GM21576 (cell line): ENCODE results near the gene PLPP4.

Experiments used
- ATAC-seq: cut with Tn5 transposase; IDR thresholded peaks from one replicate; pipeline ENCODE4 v1.9.1; 2021; ENCODE audit warnings: mild to moderate bottlenecking, moderate library complexity; ENCODE audit not compliant: unreplicated experiment

The PLPP4 gene

DNA sequence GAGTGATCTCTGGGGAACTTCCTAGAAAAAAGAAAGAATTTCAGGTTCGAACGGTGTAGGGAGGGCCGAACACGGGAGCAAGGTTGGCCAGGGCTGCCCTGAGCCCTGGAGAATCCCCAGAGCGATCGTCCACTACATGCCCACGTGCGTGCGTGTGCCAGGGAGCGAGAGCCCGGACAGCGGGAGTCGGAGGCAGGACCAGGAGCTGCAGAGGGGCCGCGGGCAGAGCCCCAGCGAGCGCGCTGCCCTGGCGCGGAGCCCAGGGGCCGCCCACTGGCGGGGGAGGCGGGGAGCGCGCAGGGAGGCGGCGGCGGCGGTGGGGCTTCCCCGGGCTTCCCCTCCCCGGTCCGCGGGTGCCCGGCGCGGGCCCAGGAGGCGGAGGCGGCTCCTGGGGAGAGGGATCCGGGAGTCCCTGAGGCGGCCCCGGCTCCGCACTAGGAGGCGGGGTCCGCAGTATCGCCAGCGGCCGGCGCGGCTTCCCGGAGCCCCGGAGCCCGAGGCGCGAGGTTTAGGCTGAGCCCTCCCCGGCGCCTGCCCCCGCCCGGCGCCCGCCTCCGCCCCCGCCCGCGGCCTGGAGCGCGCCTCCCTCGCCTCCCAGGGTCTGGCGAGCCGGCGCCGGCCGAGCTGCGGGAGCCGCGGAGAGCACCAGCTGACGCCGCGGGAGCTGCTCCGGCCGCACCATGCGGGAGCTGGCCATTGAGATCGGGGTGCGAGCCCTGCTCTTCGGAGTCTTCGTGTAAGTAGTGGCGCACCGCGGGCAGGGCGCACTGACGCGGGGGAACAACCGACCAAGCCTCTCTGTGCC is at the start of gene PLPP4:
TSS of gene PLPP4 (plus strand) at position 602 of the 805 bp plus-strand sequence. CDS start at position 681, 79 bp downstream.
- ATAC-seq, result no peak

DNA sequence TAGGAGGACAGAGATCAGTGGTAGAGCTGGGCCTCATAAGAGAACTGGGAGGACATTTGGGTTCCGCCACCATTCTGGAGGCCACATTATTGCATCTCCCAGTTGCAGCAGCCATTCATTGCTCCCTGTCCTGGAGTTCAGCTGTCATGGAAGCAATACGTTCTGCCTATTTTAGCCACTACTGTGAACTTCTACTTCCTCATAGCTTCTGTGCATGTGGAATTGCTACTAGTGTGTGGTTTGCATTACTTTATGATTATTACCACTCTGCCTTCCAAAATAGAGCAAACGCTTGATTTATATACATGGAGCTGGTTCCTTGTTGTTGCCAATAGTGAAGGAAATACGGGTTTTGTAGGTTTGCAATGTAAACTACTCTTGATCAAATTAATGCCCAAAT is 47.2 kb upstream of the PLPP4 start:
- ATAC-seq, result no peak

DNA sequence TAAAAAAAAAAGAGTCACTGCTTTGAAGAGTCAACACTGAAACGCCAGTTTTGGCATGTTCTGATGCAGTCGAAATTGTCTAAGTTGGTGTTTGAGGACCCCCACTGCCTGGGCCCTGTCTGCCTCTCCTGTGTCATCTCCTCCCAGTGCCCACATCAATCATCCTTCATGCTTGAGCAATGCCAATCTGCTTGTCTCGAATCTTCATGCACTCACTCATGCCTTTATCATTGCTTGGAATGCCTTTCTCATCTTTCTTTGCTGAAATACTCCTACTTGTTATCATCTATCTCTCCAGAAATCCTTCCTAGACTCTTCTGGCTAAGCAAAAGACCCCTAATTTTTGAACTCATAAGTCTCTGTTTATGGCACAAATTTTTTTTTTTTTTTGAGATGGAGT is 42.1 kb upstream of the PLPP4 start:
- ATAC-seq, result no peak

DNA sequence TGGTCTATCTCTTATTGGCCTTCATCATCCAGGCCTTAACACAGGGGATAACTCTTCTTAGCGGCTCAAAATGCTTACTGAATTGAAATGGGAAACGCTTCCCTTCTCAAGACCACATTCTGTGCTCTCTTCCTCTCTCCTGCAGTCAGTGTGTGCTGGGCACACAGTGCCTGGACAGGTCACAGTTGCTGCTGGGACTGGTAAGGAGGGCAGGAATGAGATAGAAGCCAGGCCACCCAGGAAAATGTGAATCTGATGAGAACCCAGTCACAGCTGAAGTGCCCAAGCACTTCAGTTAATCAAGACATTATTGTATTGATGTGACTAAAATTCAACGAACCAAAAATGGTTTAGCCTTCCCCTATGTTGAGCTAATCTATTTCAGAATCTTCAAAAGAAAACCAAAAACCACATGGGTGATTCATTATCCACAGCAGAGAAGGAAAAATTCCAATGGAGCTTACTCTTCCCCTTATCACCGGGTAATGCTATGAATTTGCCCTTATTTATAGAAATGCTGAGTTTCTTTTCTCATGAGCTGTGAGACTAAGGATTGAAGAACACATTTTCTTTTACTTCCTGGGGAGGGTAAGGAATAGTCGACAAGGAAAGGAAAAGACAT is 41.2 kb upstream of the PLPP4 start:
- ATAC-seq, result no peak

DNA sequence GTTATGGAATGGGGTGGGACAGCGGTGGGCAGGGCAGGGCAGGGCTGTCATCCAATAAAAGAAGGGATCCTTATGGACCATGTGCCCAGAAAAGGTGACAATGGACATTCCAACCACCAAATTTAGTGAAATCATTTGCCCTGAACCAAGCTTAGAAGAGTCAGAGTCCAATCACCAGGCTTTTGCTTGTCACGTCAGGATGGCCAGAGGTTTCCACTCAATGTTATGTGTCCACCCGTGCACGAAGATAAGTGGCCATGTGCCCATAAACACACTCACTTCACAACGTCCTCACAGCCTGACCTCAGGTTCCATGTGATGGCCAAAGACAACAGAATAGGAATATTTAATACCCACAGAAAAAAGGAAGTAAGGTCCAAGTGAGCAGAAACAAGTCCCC is 36.6 kb upstream of the PLPP4 start:
- ATAC-seq, result no peak

DNA sequence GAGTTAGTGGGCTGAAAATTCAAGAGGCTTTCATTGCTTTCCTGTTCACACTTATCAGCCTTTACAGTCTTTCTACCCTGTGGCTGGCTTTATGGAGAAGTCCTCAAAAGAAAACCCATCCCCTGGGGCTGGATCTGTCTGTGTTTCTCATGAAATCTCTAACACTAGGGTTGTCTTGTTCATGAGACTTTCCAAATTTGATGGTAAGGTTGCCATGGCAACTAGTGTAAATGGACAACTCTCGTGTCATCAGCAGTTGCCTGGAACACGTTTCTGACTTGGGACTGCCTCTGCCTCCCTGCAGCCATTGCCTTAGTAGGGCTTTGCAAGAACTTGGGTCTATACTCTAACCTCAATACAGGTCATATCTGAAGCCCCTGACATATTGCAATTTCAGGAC is 35.8 kb upstream of the PLPP4 start:
- ATAC-seq, result no peak

DNA sequence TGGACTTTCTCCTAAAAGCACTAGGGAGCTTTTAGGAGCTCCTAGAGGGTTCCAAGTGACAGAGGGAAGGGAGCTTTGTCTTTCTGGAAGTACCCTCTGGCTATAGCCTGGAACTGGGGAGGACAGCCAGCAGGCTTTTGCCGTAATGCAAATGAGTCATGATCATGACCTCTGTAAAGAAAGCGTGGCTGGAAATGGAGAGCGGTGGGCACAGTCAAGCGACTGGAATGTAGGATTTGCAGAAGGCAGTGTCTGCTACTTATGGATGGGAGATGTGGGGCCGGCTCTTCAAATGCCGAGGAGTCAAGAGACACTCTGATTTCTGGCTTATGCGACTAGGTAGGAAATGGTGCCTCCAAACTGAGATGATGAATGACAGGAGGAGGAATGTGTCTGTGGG is 34.6 kb upstream of the PLPP4 start:
- no peak for ATAC-seq

DNA sequence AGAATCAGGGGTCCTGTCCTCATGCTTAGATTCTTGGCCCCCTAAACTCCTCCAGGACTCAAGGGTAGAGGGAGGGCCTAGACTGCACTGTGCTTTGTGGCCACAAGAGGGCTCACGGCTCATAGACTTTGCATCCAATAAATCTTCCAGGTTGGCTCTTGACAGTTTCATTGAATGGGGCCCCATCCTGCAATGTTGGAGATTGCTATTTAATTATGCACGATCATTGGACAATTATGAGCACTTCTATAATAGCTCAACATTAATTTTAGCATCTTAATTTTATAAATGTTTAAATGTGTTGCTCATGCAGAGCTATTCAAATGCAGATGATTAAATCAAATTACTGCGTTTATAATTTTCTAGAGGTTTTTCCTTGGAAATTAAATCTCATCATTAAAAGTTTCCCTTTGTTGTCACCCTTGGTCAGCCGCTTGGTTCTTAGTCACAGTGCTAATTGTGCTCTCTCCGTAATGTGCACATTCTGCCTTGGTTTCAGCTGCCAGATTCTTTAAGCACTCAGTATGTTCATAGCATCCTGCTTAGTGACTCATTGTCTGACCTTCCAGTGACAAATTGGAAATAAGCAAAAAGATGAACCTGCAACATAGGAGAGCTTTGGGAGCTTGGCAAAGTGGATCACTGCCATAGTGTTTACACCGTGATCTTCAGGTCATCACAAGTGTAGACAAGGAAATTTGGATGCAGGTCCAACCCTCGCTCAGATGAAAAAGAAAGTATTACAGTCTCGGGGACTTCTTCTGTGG is 33.4 kb upstream of the PLPP4 start:
- peak; percentile 59 for ATAC-seq

DNA sequence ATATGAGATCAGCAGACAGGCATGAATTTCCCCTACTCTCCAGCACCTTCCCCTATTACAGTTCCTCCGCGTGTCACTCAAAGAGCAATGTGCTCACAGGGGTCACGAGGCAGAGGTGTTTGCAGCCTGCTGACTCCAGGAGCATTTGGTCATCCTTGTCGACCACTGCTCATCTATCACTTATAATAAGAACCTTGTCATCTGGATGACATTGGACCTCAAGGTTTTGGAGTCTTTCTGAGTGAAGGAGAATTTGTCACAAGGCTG is 32.9 kb upstream of the PLPP4 start:
- ATAC-seq, result no peak

DNA sequence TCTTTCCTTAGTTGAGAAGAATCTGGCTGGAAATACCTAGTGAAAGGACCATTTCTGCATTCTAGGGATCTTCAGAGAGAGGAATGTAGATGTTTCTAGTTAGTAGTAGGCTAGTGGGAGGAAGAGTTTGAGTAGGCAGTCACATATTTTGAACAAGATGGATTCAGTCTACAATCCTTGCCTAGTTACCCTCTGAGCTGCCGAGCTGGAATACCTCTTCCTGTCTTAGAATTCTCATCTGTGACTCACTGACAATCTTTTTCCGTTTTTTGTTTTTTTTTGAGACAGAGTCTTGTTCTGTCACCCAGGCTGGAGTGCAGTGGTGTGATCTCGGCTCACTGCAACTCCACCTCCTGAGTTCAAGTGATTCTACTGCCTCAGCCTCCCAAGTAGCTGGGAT is 30.7 kb upstream of the PLPP4 start:
- no peak for ATAC-seq

DNA sequence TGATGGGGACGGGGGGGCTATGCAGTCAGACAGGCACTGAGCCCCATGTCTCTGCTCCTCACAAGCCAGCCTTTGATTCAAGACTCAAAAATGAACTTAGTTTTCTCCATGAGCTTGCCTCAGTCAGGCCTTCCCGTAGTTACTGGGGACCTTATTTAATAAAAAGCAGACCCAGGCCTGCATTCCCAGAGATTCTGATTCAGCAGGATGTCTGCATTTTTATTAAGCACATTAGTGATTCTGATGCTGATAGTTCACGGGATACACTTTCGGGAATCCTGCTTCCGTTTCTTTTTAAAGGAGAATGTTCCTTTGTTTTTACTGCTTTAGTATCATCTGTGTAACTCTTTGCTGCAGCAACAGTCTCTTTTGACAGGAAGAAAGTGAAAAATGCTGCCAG is 28.3 kb upstream of the PLPP4 start:
- no peak for ATAC-seq

DNA sequence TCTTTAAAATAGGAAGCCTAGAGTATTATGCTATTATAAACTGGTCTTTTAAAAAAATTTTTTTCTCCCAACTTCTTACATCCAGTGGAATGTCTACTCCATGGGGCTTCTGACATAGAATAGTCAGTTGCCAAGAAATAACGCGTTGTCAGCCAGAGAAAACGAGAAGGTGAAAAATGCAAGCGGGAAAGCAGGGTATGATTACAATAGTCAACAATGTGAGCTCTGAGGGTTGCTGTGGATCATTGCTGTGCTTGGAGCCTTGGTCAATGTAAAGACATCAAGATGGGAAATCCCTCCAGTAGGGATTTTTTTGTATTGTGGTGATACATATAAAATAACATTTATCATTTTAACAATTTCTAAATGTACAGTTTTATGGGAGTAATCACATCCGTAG is 27.6 kb upstream of the PLPP4 start:
- no peak for ATAC-seq

DNA sequence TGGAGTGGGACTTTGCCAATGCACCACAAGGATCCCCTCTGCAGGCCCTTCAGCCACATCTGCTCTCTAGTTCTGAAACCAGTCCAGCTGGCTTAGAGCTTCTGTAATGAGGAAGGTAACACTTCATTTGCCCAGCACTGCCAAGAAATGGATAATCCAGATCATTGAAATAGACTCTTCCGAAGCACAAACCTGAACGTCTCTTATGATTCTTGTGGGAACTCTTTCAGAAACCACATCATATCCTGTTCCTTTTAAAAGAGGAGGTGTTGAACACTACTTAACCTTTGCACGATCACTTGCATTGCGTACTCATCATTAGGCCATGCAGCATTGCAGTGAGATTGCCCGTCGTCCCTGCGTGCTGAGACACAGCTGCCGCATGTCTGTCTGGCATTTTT is 25.8 kb upstream of the PLPP4 start:
- ATAC-seq, result no peak

DNA sequence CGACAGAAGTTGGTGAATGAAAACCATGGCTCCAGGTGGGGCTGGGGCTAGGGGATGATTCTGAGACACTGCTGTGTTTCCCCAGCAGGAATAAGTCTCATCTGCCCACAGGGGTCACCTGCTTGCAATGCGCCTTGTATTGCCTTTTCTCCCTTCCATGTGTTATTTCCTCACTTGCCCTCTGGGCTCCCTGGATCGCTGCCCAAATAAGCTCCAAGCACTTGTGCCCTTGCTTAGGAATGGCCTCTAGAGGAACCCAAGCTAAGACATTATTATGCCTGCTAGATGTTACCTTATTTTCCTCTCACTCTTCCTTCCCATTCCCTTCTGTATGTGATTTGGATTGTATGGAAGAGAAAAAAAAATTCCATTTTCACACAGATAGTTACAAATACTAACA is 24.8 kb upstream of the PLPP4 start:
- no peak for ATAC-seq

DNA sequence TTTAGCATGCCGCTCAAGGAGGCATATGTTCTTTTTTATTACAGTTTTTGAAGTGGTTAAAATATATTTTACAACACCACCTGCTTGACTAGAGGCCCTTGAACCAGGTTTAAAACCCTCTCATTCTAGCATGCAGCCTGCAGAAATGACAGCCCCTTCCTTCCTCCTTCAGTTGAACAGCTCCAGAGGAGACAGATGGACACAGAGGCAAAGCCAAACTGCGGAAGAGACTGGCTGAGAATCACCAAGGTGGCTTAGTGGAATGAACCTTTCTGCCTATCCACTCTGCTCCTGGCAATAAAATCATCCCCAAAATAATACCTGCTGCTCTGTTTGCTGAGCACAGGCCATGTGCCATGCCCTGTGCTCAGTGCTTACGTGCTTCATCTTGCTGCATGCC is 23.9 kb upstream of the PLPP4 start:
- ATAC-seq, result no peak

DNA sequence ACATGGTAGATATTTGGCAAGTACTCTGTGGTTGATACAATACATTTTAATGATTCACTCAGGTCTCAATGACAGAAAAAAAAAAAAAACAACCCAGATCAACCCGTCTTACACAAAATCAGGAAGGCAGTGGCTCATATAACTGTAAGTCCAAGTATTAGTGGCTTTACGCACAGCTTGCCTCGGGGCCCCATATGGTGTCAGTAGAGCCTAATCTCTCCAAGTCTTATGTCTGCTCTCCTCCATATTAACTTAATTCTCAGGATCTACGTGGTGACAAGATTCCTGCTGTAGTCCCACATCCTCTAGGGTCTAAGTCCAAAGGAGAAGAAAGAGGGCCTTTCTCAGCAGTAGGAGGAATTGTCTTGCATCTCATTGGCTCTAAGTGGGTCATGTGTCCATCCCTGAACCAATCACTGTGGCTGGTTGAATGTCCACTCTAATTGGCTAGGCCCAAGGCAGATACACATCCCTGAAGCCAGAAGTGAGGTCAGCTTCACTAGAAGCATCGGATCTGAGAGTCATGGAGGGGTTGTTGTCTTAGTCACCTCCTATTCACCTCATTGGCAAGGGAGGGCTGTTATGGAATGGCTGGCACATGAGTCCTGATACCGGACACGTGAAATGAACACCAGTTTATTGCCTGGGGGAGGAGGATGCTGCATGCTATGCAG is 20.5 kb upstream of the PLPP4 start:
- ATAC-seq, result no peak

DNA sequence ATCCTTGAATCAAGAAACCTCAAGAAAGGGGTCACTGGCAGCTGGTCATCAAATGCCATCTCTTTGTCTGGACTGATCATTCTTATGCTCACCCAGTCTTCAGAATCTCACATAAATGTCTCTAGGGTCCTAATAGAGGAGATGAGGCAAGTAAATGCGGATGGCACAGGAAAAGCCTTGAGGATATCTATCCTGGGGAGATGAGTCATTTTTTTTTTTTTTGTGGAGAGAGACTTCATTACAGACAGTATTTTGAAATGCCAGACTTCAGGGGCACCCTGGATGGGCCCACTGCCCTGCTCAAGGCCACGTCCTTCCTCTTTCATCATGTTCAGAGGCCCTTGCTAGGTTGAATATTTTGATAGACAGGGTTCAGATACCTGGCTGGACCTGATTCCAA is 19.5 kb upstream of the PLPP4 start:
- no peak for ATAC-seq

DNA sequence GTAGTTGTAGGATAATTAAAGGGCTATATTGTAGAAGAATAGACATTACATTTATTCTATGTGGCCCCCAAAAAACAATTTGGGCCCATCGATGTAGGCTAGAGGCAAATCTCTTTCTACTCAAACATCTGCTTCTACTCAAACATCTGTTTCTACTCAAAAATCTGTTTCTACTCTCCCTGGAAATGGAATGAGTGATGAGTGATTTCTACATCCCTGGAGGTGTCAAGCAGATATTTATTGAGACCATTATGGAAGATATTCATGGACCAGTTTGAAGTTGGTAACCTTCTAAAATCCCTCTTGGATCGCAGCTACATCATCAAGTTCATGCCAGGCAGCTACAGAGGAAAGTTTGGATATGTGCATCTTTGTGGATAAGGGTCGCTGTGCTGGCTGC is 5.1 kb upstream of the PLPP4 start:
- ATAC-seq, result no peak

DNA sequence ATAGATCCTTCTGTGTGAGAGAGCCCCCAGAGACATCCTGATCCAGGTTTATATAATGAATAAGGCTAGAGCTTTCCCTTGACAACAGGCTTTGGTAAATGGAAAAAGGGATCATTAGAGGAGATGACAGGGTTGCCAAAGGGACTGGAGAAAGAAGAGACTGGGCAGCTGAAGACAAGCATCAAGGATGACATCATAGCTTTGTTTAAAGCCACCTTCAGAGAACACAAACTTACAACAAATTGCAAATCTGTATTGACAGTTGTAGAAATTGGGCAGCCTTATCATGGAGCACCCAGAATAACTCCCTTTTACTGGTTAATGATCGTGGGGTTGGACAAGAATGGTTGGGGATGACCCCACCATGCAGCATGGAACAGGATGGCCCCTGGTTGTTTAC is 3.7 kb upstream of the PLPP4 start:
- no peak for ATAC-seq

DNA sequence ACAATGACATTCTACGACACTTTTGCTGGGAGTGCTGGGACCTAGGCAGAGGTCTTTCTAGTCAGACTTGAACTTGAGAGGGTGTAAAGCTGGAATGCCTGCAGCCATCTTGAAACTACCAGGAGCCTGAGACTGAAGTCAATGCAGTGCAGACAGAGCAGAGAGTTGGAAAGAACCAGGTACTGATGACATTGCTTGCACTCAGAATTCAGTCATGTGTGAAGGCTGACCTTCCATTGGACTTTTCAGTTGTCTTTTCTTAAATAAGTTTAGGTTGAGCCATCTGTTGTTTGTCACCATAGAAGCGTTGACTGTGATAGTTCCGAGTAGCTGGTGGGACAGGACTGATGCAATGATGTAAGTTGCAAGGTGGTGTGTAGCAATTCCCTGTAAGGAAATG is 3.1 kb upstream of the PLPP4 start:
- ATAC-seq, result no peak

DNA sequence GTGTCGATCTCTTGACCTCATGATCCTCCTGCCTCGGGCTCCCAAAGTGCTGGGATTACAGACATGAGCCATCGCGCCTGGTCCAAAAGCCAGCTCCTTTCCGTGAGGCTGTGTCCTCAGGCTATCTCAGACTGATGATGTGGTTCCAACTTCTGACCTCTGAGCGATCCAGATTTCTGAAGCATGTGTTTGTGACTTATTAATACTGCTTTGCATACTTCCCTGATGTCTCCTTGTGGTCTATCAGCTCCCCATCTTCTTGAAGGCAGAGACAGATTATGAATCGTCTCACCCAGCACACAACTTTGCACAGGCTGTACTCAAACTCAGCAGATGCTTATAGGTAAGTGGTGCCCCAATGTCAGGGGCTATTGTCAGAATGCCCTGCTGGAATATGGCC is 2.0 kb upstream of the PLPP4 start:
- ATAC-seq, result no peak

DNA sequence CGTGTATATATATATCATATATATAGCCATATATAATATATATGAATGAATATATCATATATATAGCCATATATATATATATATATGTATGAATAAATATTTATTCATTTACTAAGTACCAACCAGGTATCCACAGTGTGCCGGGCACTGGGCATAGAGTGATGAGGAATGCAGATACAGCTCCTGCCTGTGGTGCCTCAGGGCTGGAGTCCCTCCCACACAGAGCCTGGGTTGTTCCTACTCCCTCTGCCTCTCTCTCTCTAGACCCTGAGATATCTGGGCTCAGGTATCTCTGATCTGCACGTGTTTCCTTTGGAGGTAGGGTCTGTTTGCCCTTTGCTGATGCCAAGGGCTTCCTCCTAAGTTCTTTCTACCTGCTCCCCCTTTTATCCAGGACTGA is 1.4 kb upstream of the PLPP4 start:
- no peak for ATAC-seq
